ENCODE measurements around the gene MYCBP2. TPM values are rescaled to one million over a fixed set of nuclear protein-coding genes. Genes with fewer than 3 reads are reported as not detected.

The MYCBP2 gene, protein sequence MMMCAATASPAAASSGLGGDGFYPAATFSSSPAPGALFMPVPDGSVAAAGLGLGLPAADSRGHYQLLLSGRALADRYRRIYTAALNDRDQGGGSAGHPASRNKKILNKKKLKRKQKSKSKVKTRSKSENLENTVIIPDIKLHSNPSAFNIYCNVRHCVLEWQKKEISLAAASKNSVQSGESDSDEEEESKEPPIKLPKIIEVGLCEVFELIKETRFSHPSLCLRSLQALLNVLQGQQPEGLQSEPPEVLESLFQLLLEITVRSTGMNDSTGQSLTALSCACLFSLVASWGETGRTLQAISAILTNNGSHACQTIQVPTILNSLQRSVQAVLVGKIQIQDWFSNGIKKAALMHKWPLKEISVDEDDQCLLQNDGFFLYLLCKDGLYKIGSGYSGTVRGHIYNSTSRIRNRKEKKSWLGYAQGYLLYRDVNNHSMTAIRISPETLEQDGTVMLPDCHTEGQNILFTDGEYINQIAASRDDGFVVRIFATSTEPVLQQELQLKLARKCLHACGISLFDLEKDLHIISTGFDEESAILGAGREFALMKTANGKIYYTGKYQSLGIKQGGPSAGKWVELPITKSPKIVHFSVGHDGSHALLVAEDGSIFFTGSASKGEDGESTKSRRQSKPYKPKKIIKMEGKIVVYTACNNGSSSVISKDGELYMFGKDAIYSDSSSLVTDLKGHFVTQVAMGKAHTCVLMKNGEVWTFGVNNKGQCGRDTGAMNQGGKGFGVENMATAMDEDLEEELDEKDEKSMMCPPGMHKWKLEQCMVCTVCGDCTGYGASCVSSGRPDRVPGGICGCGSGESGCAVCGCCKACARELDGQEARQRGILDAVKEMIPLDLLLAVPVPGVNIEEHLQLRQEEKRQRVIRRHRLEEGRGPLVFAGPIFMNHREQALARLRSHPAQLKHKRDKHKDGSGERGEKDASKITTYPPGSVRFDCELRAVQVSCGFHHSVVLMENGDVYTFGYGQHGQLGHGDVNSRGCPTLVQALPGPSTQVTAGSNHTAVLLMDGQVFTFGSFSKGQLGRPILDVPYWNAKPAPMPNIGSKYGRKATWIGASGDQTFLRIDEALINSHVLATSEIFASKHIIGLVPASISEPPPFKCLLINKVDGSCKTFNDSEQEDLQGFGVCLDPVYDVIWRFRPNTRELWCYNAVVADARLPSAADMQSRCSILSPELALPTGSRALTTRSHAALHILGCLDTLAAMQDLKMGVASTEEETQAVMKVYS (N-terminal part only)
- 100 to 1,000 TPM in 3 of 8 experiments, 10 to 100 TPM in 5; 53.8 to 118 (median 89.4) TPM for total RNA-seq

DNA sequence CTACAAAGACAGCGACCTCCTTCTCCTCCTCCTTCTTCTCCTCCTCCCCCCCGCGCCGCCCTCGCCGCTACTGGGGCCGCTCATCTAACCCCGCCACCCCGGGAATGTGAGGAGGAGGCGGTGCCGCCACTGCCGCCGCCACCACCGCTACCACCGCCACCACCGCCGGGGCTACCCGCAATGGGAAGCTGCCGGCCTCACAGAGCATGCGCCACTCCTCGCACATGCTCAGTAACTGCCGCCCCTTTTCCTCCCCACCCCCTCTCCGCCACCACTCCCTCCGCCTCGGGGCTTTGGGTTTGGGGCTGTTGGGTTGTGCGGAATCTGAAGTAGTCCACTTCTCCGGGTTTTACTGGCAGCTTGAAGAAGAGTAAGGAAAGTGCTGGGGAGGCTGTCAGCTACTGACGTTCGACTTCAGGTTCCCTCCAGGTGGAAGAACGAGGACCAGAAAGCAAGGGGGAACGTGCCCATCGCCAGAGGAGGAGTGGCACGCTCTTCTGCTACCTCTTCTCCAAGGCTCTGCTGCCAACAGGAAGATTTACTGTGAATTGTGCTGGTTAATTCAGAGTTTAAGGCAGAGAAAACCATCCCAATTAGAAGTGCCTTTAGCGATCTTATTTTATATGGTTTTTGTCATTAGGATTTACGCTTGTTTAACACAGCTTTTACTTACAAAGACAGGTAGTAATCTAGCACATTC is at the start of gene MYCBP2:
TSS of gene MYCBP2 (minus strand) at position 190 of the 700 bp plus-strand sequence. CDS start 319 bp downstream, outside the sequence.
- ATAC-seq (replicated peaks in 6 of 8): peak; percentile 55 to 77 (median 70)
- 0 to 40% (median 6%) methylated on average over 1 to 12 of the region's 35 CpGs for WGBS, 10 experiments

DNA sequence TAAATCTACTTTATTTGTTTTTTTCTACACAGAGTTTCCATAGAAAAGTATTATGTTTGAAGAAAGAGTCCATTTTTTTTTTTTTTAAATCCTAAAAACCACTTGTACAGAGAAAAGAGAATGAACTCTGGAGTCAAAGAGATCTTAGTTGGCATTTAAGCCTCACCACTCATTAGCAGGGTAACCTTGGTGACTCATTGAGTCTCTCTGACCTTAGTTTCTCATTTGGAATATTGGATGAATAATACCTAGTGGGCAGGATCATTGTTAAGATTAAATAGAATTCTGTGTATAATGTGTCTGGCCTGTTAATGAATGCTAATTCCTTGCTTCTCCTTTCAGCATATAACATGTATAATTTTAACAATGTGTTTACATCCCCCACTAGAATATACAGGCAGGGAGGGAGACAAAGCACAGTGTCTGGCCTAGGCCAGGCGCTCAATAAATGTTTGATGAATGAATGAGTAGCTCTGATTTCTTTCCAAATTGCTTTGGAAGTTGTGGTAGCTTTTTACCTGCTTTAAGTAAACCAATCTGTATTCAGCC is 48.7 kb upstream of the MYCBP2 start:
- peak in 7 of 8 experiments; percentile 17 to 78 (median 61) for ATAC-seq (replicated peaks in 6 of 8)
- Histone ChIP-seq H3K4me3 (no peak overlapping the region), H3K27ac (no peak overlapping the region), H3K4me1 (replicated peaks in 1 of 2) (peaks cover 16 to 36% of the 10 kb centered on the region in 2 donors)
- in situ Hi-C loops (cut with MboI; ENCODE audit: low pct_unique_long_range_greater_than_20kb in 2 of 9, low sequenced_read_pairs in 9 of 9, unreplicated experiment in 9 of 9): no loop called here
- 20 to 100% (median 85%) methylated on average over 1 of the region's 1 CpG; no CpG with 5 or more reads in 4 of the 10 experiments for WGBS, 10 experiments

More for the DNA sequence above, at the start of gene MYCBP2:
- Histone ChIP-seq H3K27ac (peak within 1 kb of the TSS; percentile 92 to 93), H3K4me1 (replicated peaks in 1 of 2) (peaks cover 18 to 36% of the 10 kb centered on the region in 2 donors), H3K4me3 (peak within 1 kb of the TSS; percentile 69 to 97 (median 82))
- in situ Hi-C loops (cut with MboI; ENCODE audit: low pct_unique_long_range_greater_than_20kb in 2 of 9, low sequenced_read_pairs in 9 of 9, unreplicated experiment in 9 of 9): no loop called here

DNA sequence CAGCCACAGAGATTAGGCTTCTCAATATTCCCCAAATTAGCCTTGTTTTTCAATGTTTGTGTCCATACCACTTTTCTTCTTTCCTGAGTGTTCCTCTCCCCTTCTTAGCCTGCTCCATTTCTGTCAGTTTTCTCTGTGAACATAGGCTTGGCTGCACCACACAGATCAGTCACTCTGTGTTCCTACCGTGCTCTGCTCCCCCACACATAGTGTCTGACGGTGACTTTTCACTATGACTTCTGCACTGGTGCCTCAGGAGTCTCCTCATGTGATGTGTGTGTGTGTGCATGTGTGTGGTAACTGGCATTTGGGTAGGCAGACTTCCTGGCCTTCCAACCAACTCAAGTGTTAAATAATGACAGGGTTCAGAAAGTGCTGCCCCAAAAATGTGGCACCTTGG is 47.9 kb upstream of the MYCBP2 start:
- Histone ChIP-seq H3K27ac (no peak overlapping the region), H3K4me1 (replicated peaks in 1 of 2) (peaks cover 16 to 36% of the 10 kb centered on the region in 2 donors), H3K4me3 (no peak overlapping the region)
- ATAC-seq (replicated peaks in 6 of 8): peak in 5 of 8 experiments; percentile 7 to 59 (median 49)
- 23 to 83% (median 37%) methylated on average over 1 to 2 of the region's 2 CpGs; no CpG with 5 or more reads in 3 of the 10 experiments for WGBS, 10 experiments
- in situ Hi-C loops (cut with MboI; ENCODE audit: low pct_unique_long_range_greater_than_20kb in 2 of 9, low sequenced_read_pairs in 9 of 9, unreplicated experiment in 9 of 9): no loop called here

DNA sequence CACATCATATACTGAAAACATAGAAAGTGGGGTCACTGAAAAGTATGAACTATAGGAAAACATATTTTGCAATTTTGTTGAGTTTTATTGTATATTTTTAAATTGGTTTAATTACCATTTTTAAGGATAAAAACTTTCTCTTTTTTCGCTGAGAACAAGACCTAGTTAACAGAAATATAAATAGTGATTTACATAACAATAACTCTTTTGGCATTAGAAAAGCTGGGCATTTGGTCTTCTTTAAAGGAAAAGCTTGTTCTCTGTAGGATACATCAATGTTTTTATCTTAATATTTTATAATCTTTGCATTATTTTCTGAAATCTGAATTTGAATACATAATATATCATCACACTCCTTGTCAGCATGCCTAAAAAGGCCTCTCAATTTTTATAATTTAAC is 47.4 kb upstream of the MYCBP2 start:
- Histone ChIP-seq H3K4me3 (no peak overlapping the region), H3K4me1 (replicated peaks in 1 of 2) (peaks cover 16 to 36% of the 10 kb centered on the region in 2 donors), H3K27ac (no peak overlapping the region)
- ATAC-seq (replicated peaks in 6 of 8): no peak
- in situ Hi-C loops (cut with MboI; ENCODE audit: low pct_unique_long_range_greater_than_20kb in 2 of 9, low sequenced_read_pairs in 9 of 9, unreplicated experiment in 9 of 9): no loop called here
- 14 to 62% (median 24%) methylated on average over 1 of the region's 1 CpG for WGBS, 10 experiments

DNA sequence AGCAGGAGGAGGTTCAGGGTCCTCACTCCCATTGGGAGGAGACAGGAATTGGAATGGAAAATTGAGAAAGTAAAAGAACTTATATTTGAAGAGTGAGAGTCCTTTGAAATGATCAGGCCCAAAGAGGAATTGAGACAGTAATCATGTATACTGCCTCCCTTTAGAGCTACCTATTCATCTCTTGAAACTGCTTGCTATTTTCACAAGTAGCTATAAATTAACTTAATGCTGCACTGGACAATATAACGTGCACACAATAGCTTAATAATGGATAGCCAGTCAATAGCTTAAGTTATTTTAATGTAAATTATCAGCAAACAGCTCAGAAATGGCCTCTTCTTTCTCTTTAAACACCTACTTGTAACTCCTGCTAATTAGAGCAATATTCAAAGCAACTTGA is 46.6 kb upstream of the MYCBP2 start:
- no peak overlapping the region for H3K4me3 ChIP-seq
- ATAC-seq (replicated peaks in 6 of 8): peak in 5 of 8 experiments; percentile 62 to 83 (median 74)
- no peak overlapping the region for H3K27ac ChIP-seq
- WGBS, 10 experiments: 0 to 63% (median 0%) methylated on average over 1 of the region's 1 CpG; no CpG with 5 or more reads in 1 of the 10 experiments
- in situ Hi-C loops (cut with MboI; ENCODE audit: low pct_unique_long_range_greater_than_20kb in 2 of 9, low sequenced_read_pairs in 9 of 9, unreplicated experiment in 9 of 9): no loop called here
- peaks cover 16 to 36% of the 10 kb centered on the region in 2 donors for H3K4me1 ChIP-seq (replicated peaks in 1 of 2)

DNA sequence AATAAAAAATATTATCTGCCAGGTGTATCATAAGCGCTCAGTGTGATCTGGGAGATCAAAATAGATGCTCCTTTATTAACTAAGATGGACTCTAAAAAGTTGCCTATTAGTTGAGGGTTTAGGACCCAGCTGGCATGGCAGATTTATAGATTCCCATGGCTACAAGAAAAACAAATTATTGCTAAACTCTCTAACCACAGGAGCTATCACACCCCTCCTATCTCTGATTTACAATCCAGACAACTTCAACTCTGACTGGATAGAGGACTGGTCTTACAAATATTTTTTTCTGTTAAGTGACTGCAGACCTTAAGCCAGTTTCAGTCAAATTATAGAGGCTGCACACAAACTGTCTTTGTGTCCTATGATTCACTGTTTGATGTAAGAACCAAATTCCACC is 45.4 kb upstream of the MYCBP2 start:
- no peak overlapping the region for H3K4me3 ChIP-seq
- H3K4me1 ChIP-seq (replicated peaks in 1 of 2): peaks cover 16 to 36% of the 10 kb centered on the region in 2 donors
- H3K27ac ChIP-seq: no peak overlapping the region
- in situ Hi-C loops (cut with MboI; ENCODE audit: low pct_unique_long_range_greater_than_20kb in 2 of 9, low sequenced_read_pairs in 9 of 9, unreplicated experiment in 9 of 9): no loop called here
- peak in 2 of 8 experiments; percentile 34 to 51 for ATAC-seq (replicated peaks in 6 of 8)
- 17 to 100% (median 97%) methylated on average over 1 of the region's 1 CpG for WGBS, 10 experiments

DNA sequence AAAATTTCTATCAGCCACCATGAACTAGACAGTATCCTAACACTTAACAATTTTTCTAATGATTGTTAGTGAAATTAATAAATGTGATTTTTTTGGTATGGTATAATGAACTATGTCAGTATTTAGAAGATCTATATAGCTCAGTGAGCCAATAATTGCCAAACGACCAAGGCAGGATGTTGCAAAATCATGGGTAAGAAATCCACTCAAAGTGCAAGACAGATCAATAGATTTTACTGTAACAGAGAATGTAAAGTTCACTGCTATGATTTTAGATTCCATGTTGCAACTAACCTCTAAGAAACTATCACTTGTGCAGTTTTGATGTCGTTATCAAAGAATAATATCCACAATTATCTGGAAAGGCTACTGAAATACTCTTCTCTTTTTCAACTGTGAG is 44.0 kb upstream of the MYCBP2 start:
- in situ Hi-C loops (cut with MboI; ENCODE audit: low pct_unique_long_range_greater_than_20kb in 2 of 9, low sequenced_read_pairs in 9 of 9, unreplicated experiment in 9 of 9): no loop called here
- 18 to 93% (median 70%) methylated on average over 2 of the region's 2 CpGs; no CpG with 5 or more reads in 2 of the 10 experiments for WGBS, 10 experiments
- ATAC-seq (replicated peaks in 6 of 8): no peak
- Histone ChIP-seq H3K27ac (no peak overlapping the region), H3K4me3 (no peak overlapping the region), H3K4me1 (replicated peaks in 1 of 2) (peaks cover 15 to 34% of the 10 kb centered on the region in 2 donors)

DNA sequence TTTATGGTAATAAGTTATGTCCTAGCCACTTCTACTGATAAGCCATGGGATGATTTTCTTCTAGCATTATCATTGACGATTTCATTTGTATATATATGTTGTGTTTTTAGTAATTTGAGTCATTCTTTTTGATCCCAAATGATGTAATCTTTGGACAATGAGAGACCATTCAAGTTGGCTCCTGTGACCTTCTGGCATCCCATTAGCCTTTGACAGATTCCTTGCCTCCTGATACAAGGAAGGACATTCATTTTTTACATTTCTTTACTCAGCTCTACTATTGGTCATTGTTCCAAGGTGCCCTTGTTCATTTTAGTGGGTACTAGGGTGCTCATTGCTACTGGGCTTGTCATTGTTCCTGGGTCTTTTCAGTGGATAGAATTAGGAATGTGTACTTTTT is 35.3 kb upstream of the MYCBP2 start:
- 0 to 80% (median 30%) methylated on average over 1 of the region's 1 CpG; no CpG with 5 or more reads in 2 of the 10 experiments for WGBS, 10 experiments
- ATAC-seq (replicated peaks in 6 of 8): no peak
- H3K27ac ChIP-seq: no peak overlapping the region
- in situ Hi-C loops (cut with MboI; ENCODE audit: low pct_unique_long_range_greater_than_20kb in 2 of 9, low sequenced_read_pairs in 9 of 9, unreplicated experiment in 9 of 9): no loop called here
- peaks cover 2 to 6% of the 10 kb centered on the region in 2 donors for H3K4me1 ChIP-seq (replicated peaks in 1 of 2)
- no peak overlapping the region for H3K4me3 ChIP-seq

DNA sequence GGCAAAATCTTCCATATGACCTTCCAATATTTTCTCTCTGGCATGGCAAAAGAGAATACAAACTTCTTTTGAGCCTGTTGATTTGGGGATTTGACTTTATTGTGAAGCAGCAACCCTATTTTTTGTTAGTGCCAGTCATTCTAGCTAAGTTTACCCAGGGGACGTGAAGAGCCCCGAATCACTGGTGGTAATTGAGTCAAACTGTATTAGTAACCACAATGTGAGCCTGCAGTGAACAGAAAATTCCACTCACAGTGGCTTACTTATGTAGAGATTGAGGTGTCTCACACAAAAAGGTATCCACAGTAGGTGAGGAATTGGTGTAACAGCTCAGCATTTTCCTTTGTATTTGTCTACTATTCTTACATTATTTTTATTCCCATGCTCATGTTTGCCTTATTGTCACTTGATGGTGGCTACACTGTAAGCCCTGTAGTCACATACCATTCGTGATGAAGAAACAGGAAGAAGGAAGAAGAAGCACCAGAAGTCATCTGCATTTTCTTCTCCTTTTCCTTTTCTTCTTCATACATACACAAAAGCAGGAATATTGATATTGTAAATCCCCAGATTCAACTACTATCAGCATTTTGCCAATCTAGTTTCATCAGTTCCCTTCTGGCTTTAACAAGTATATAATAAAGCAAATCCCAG is 33.3 kb upstream of the MYCBP2 start:
- Histone ChIP-seq H3K4me1 (replicated peaks in 1 of 2) (peaks cover 2 to 6% of the 10 kb centered on the region in 2 donors), H3K4me3 (no peak overlapping the region), H3K27ac (no peak overlapping the region)
- in situ Hi-C loops (cut with MboI; ENCODE audit: low pct_unique_long_range_greater_than_20kb in 2 of 9, low sequenced_read_pairs in 9 of 9, unreplicated experiment in 9 of 9): no loop called here
- 20 to 100% (median 64%) methylated on average over 1 to 3 of the region's 3 CpGs; no CpG with 5 or more reads in 2 of the 10 experiments for WGBS, 10 experiments
- no peak for ATAC-seq (replicated peaks in 6 of 8)

DNA sequence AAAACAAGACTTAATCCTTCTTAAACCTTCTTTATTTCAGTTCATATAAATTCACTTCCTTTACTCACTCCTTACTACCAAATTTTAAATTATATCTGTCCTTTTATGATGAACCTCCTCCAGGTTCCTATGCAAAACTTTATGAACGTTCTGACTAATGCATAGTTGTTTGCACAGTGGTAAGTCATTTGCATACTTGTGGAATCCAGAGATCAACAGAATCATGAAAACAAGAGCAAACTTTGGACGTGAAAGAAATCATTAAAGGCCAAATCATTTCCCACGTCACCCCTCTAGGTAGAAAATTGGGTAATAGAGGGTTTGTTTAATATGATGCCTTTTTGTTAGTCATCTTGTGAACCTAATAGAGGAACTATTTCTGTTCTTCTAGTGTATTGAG is 32.3 kb upstream of the MYCBP2 start:
- 0 to 100% (median 73%) methylated on average over 1 to 3 of the region's 3 CpGs; no CpG with 5 or more reads in 1 of the 10 experiments for WGBS, 10 experiments
- ATAC-seq (replicated peaks in 6 of 8): no peak
- peaks cover 2 to 6% of the 10 kb centered on the region in 2 donors for H3K4me1 ChIP-seq (replicated peaks in 1 of 2)
- H3K27ac ChIP-seq: no peak overlapping the region
- H3K4me3 ChIP-seq: no peak overlapping the region
- in situ Hi-C loops (cut with MboI; ENCODE audit: low pct_unique_long_range_greater_than_20kb in 2 of 9, low sequenced_read_pairs in 9 of 9, unreplicated experiment in 9 of 9): no loop called here

DNA sequence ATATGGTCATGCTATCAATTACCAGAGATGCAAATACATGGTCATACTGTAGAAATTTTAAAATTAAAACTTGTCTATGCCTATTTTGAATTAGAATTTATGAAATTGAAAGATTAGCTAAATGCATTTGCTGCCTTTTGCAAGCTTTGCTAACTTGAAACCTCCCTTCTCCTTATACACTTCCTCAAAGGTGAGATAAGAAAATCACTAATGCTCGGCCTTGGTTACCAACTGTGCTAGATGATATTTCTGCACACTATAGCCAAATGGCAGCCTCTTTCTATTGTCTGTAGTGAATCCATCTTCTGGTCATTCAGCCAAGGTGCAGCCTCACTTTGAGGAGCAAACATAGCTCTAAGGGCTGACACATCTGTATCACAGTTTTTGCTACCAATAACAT is 31.1 kb upstream of the MYCBP2 start:
- WGBS, 10 experiments: 20 to 100% (median 95%) methylated on average over 1 of the region's 1 CpG

More for the DNA sequence above, 31.1 kb upstream of the MYCBP2 start:
- ATAC-seq (replicated peaks in 6 of 8): no peak
- Histone ChIP-seq H3K4me1 (replicated peaks in 1 of 2) (peaks cover 2 to 6% of the 10 kb centered on the region in 2 donors), H3K4me3 (no peak overlapping the region), H3K27ac (no peak overlapping the region)
- in situ Hi-C loops (cut with MboI; ENCODE audit: low pct_unique_long_range_greater_than_20kb in 2 of 9, low sequenced_read_pairs in 9 of 9, unreplicated experiment in 9 of 9): no loop called here
